Spleen (tissue), 11 donors: ENCODE data around the gene TRIM66. TPM values are rescaled to one million over a fixed set of nuclear protein-coding genes. Genes with fewer than 3 reads are reported as not detected.

Experiments
- DNase-seq: peaks from one replicate; pipeline ENCODE4 v3.0.0-alpha.2; 2020
- H3K27ac ChIP-seq, 8 donors: fragments of 200-600 bp; sonication (generic) in 7 of 8; 1 replicate in 4 of 8; 2 replicates in 4 of 8; pipeline versions ENCODE4 v1.5.0 to v1.8.0; 2016 to 2021; ENCODE audit warnings: inconsistent platforms in 4 of 8, mild to moderate bottlenecking in 4 of 8, moderate library complexity in 1 of 8
- H3K27me3 ChIP-seq, 7 donors: fragments of 200-600 bp; sonication (generic) in 6 of 7; replicated peaks in 1 of 7; 1 replicate in 4 of 7; 2 replicates in 3 of 7; pipeline versions ENCODE4 v1.5.0 to v1.8.0; 2016 to 2021; ENCODE audit warnings: inconsistent platforms in 3 of 7, mild to moderate bottlenecking in 1 of 7
- H3K36me3 ChIP-seq, 6 donors: fragments of 200-600 bp; sonication (generic) in 5 of 6; 1 replicate in 4 of 6; 2 replicates in 2 of 6; pipeline versions ENCODE4 v1.5.0 to v1.8.0; 2016 to 2021; ENCODE audit warnings: inconsistent platforms in 2 of 6
- H3K4me1 ChIP-seq, 6 donors: fragments of 200-600 bp; sonication (generic) in 5 of 6; 1 replicate in 3 of 6; 2 replicates in 3 of 6; pipeline versions ENCODE4 v1.5.0 to v1.8.0; 2016 to 2021; ENCODE audit warnings: inconsistent platforms in 3 of 6
- H3K4me3 ChIP-seq, 8 donors: fragments of 200-600 bp; sonication (generic) in 7 of 8; 1 replicate in 4 of 8; 2 replicates in 4 of 8; pipeline versions ENCODE4 v1.5.0 to v1.8.0; 2016 to 2021; ENCODE audit warnings: inconsistent platforms in 4 of 8, mild to moderate bottlenecking in 4 of 8, moderate library complexity in 2 of 8
- H3K9me3 ChIP-seq, 8 donors: fragments of 200-600 bp; sonication (generic) in 7 of 8; 1 replicate in 4 of 8; 2 replicates in 4 of 8; pipeline versions ENCODE4 v1.5.0 to v1.8.0; 2016 to 2021; ENCODE audit warnings: inconsistent platforms in 4 of 8
- POLR2A ChIP-seq, 3 donors: fragments of 450-650 bp; IDR thresholded peaks; one replicate each; pipeline ENCODE4 v1.5.1; 2017; ENCODE audit warnings: antibody characterized with exemption in 3 of 3, mild to moderate bottlenecking in 1 of 3
- POLR2AphosphoS5 ChIP-seq, 3 donors: sonication (generic); formaldehyde crosslinking; IDR thresholded peaks; one replicate each; pipeline ENCODE4 v1.5.1; 2017; ENCODE audit warnings: antibody characterized with exemption in 3 of 3
- WGBS, 5 donors: extraction: QIAGEN DNeasy Blood & Tissue Kit in 3 of 5; methylation state at CpG; one replicate each; pipeline versions ENCODE4 v1.1.5 to v1.1.7; 2013 to 2018; 5-methylcytosine and 5-hydroxymethylcytosine counted together
- intact Hi-C: fragments of 100-400 bp; cut with DNase I; formaldehyde crosslinking; loops from one replicate; pipeline ENCODE4 v1.15.0; 2023; ENCODE audit warnings: low total_unique reads
- polyA plus RNA-seq, 3 donors: library from polyadenylated mRNA; stranded (reverse); fragments of 200-250 nt; gene quantifications; one replicate each; pipeline ENCODE4 v1.2.1, GENCODE V29; 2013
- total RNA-seq, 7 donors: library from RNA; depleted of rRNA in 3 of 7; stranded (reverse); fragments of >200 nt in 3 of 7; fragmentation: NEBNext Ultra II Directional in 4 of 7; extraction: Animal tissue kit (Norgen Biotek cat#: 25700) in 4 of 7; gene quantifications; one replicate each; pipeline versions ENCODE4 v1.1.0 to v1.2.1, GENCODE V29; 2016 to 2021
- TF ChIP-seq, protein P1 (sequence below), 11 experiments: fragments of 200-600 bp in 7 of 11; fragments of 450-650 bp in 4 of 11; sonication (generic) in 4 of 11; IDR thresholded peaks in 8 of 11; conservative IDR thresholded peaks in 3 of 11; 1 replicate in 7 of 11; 2 replicates in 4 of 11; pipeline versions ENCODE4 v1.4.0 to v1.8.0; 2016 to 2021; ENCODE audit warnings: antibody characterized with exemption in 11 of 11, inconsistent platforms in 4 of 11, mild to moderate bottlenecking in 1 of 11
- donor health status: healthy with polysubstance abuse.
- donor health status: DM: no; HTN: no; CAD: no; lungs with moderate emphysema.
- donor health status: DM: no; HTN: no; CAD: no.
- donor health status: Bipolar disorder and iron deficiency.
- donor health status: healthy.
- donor health status: DM: no; HTN: no; CAD: no.
- donor health status: DM: yes; HTN: yes; CAD: no.

The TRIM66 gene
- total and polyA plus RNA-seq, 10 donors = 0.86 to 22.8 (median 10.3) TPM

DNA sequence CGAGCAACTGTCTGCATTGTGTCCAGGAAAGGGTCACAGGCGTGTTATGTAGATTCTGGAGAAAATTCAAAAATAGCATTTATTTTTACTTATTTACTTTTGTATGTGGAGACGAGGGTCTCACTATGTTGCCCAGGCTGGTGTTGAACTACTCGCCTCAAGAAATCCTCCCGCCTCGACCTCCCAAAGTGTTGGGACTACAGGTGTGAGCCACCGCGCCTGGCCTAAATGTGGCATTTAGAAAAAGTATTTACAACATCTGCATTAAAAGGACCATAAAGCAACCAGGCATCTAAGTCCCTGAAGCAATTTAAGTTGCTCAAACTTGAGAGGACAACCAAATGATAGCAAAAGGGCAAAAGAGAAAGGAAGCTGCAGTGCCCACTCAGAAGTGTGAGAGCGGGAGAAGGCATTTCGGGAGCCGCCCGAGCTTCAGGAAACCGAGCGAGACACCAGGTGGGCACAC lies 595 bp downstream of the TRIM66 start:
- TF ChIP-seq, protein P1, sequence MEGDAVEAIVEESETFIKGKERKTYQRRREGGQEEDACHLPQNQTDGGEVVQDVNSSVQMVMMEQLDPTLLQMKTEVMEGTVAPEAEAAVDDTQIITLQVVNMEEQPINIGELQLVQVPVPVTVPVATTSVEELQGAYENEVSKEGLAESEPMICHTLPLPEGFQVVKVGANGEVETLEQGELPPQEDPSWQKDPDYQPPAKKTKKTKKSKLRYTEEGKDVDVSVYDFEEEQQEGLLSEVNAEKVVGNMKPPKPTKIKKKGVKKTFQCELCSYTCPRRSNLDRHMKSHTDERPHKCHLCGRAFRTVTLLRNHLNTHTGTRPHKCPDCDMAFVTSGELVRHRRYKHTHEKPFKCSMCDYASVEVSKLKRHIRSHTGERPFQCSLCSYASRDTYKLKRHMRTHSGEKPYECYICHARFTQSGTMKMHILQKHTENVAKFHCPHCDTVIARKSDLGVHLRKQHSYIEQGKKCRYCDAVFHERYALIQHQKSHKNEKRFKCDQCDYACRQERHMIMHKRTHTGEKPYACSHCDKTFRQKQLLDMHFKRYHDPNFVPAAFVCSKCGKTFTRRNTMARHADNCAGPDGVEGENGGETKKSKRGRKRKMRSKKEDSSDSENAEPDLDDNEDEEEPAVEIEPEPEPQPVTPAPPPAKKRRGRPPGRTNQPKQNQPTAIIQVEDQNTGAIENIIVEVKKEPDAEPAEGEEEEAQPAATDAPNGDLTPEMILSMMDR (IDR thresholded peaks at IDR 0.05 in 8 of 11, conservative IDR thresholded peaks at IDR 0.05 in 3 of 11) = no peak
- TF ChIP-seq POLR2AphosphoS5 (IDR thresholded peaks at IDR 0.05) = no peak
- TF ChIP-seq POLR2A (IDR thresholded peaks at IDR 0.05) = no peak
- WGBS, 5 donors = 24 to 30% (median 28%) methylated on average over 14 of the region's 14 CpGs
- intact Hi-C loops = loop anchor here (10.0 kb wide), 2 partner anchors 133 to 283 kb away; partner anchors contain the start of gene TMEM9B

DNA sequence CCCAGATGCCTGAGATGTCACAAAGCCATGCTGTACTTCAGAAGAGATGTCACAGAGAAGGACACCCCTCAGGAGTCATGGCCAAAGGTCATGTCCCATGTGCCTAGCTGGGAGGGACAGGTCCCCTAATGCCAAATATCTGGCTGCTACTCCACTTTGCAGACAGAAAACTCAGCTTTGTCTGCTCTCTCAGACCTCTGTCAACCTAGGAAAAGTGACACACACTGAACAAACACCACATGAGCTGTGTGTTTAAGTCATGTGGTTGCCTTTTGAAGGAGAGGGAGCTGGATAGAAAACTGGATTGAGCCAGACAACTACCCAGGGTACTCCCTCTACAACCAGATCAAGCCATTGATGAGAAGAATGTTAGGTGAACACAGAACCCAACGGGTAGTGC lies 3.5 kb downstream of the TRIM66 start:
- no peak for DNase-seq
- Histone ChIP-seq H3K4me3 (no peak overlapping the region), H3K36me3 (peaks cover 0 to 25% (median 2%) of the 10 kb centered on the region in 6 donors), H3K27me3 (no peaks in the 10 kb centered on the region), H3K9me3 (no peaks in the 10 kb centered on the region), H3K27ac (no peak overlapping the region), H3K4me1 (peaks cover 11 to 20% (median 17%) of the 10 kb centered on the region in 6 donors)
- intact Hi-C loops = no loop called here
- TF ChIP-seq POLR2AphosphoS5 (IDR thresholded peaks at IDR 0.05) (no peak), POLR2A (IDR thresholded peaks at IDR 0.05) (no peak)
- TF ChIP-seq, protein P1 (IDR thresholded peaks at IDR 0.05 in 8 of 11, conservative IDR thresholded peaks at IDR 0.05 in 3 of 11) = no peak
- 67 to 100% (median 89%) methylated on average over 1 of the region's 1 CpG for WGBS, 5 donors

More for the DNA sequence above, 595 bp downstream of the TRIM66 start:
- H3K36me3 ChIP-seq = peaks cover 0 to 51% (median 30%) of the 10 kb centered on the region in 6 donors
- peaks cover 17 to 48% (median 39%) of the 10 kb centered on the region in 6 donors for H3K4me1 ChIP-seq
- peak overlapping the region; percentile 61 to 95 (median 81) for H3K4me3 ChIP-seq
- no peaks in the 10 kb centered on the region for H3K9me3 ChIP-seq
- H3K27ac ChIP-seq = peak overlapping the region; percentile 88 to 99 (median 96)
- no peaks in the 10 kb centered on the region for H3K27me3 ChIP-seq
- DNase-seq = no peak

DNA sequence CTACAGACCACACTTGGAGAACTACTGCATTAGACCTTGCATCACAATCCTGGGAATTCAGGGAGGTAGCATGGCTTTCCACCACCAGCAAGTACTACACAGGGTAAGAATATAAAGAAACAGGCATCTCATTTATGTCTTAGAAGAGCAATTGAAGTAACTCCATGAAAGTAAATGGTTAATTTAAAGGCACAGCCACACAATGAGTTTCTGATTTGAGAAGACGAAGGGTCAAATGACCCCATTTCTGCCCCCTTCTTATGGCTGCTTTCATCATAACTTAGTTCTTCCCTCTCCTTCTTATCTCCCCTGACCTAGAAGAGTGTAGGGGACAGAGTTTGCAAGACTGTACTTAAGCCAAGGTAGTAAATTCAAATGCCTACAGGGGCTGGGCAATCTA lies 6.0 kb downstream of the TRIM66 start:
- no peak overlapping the region for H3K4me3 ChIP-seq
- peaks cover under 1 to 5% (median 2%) of the 10 kb centered on the region in 6 donors for H3K4me1 ChIP-seq
- no peaks in the 10 kb centered on the region for H3K9me3 ChIP-seq
- 92 to 100% (median 97%) methylated on average over 1 of the region's 1 CpG for WGBS, 5 donors
- H3K27ac ChIP-seq = no peak overlapping the region
- DNase-seq = no peak
- TF ChIP-seq POLR2AphosphoS5 (IDR thresholded peaks at IDR 0.05) (no peak), POLR2A (IDR thresholded peaks at IDR 0.05) (no peak)
- TF ChIP-seq, protein P1 (IDR thresholded peaks at IDR 0.05 in 8 of 11, conservative IDR thresholded peaks at IDR 0.05 in 3 of 11) = no peak
- peaks cover 0 to 29% (median 9%) of the 10 kb centered on the region in 6 donors for H3K36me3 ChIP-seq
- H3K27me3 ChIP-seq = no peaks in the 10 kb centered on the region
- intact Hi-C loops = no loop called here

DNA sequence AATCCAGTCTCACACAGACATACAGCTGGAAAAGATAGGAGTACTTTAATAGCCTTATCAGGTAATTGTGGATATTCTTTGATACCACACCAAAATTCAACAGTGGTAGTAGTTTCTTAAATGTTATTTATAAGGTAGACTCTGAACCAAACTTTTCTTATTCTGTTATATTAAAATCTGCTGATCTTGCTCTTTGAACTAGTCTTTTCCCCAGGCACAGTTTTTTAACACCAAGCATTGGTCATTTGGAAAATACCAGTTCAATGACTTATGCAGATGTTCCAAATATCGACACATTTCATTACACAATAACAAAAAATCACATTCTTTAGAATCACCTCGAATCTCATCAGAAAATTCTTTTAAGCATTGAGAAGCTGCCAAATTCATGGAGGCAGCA lies 7.6 kb downstream of the TRIM66 start:
- TF ChIP-seq POLR2AphosphoS5 (IDR thresholded peaks at IDR 0.05) (no peak), POLR2A (IDR thresholded peaks at IDR 0.05) (no peak)
- TF ChIP-seq, protein P1 (IDR thresholded peaks at IDR 0.05 in 8 of 11, conservative IDR thresholded peaks at IDR 0.05 in 3 of 11) = no peak
- Histone ChIP-seq H3K36me3 (peaks cover 0 to 43% (median 15%) of the 10 kb centered on the region in 6 donors), H3K27me3 (no peaks in the 10 kb centered on the region), H3K4me3 (no peak overlapping the region), H3K27ac (no peak overlapping the region), H3K4me1 (peaks cover 0 to 3% (median 0%) of the 10 kb centered on the region in 6 donors), H3K9me3 (no peaks in the 10 kb centered on the region)
- intact Hi-C loops = no loop called here
- WGBS, 5 donors = 89 to 98% (median 92%) methylated on average over 2 of the region's 2 CpGs
- no peak for DNase-seq
